GM19035 (cell line): ENCODE results near the gene PPP1R12C.

Experiments used
- ATAC-seq: cut with Tn5 transposase; IDR thresholded peaks from one replicate; pipeline ENCODE4 v1.9.1; 2021; ENCODE audit not compliant: unreplicated experiment

The PPP1R12C gene

DNA sequence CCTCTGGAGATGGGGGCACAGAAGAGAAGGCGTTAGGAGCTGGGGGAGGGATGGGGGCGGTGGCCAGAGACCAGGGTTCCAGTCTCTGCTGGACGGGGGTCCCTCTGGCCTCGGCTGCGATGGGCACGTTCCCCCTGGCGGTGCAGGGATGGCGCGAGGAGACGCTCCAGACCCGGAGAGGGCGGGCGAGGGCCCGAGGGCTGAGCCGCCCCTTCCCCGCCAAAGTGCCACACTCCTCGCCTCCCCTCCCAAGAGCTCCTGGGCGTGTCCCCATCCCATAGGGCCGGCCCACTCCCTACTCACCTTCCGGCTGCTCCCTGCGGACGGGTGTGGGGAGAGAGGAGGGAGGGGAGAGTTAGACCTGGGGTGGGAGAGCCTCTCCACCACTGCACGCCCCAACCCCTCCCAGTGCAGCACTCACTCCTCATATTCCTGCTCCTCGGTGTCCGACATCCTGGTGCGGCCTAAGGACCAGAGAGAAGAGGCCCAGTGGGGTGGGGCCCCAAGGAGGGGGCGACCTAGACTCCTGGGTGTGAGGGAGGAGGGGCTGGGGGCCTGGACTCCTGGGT, 29.4 kb upstream of the PPP1R12C start:
- ATAC-seq = no peak

GRCh38 chr19:55146078-55146704, 28.8 kb upstream of the PPP1R12C start:
- ATAC-seq = no peak

- no peak for ATAC-seq
Measured at GRCh38 chr19:55145232-55145631, 27.8 kb upstream of the PPP1R12C start.

GRCh38 chr19:55141696-55142095, 24.3 kb upstream of the PPP1R12C start:
- no peak for ATAC-seq

DNA sequence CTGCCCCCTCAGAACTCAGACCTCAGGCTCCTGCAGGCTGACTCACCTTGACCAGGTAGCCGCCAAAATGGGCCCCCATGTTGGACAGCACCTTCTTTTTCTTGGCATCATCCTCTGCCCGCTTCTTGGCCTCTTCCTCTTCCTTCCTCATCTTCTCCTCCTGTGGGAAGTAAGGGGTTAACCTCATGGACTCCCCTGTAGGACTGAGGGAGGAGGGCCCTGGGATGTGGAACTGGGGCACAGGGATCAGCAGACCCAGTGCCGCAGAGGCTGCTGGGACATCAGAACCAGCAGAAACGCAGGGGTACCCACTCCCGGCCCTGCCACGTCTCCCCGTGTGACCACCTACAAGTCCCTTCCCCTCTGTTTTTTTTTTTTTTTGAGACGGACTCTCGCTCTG, 20.5 kb upstream of the PPP1R12C start:
- no peak for ATAC-seq

DNA sequence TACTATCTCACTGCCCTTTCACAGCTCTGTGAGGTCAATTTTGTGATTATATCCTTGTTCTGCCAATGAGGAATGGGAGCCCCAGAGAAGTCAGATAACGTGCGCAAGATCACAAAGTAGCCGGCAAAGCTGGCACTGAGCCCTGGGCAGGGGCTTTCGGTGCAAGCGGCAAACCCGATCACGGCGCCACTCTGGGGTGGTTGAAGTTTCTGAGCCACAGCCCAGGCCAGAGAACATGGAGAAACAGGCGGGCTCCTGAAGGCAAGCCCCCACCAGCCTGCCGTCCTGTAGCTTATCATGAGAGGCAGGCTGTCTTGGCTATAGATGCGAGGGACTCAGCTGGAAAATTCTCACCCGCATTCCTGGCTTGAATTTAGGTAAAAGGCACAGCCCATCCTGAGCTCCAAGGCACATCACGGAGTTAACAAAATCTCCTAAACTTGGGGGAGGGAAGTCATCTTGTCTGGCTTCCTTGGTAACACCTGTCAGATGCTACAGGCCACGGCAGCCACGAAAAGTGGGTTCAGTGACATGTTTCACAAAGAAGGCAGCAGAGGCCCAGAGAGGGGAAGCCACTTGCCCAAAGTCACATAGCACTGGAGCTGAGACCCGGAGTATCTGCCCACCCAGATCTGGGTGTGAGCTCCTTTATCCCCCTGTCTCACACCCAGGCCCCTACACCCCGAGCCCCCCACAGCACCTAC, 19.1 kb upstream of the PPP1R12C start:
- ATAC-seq = no peak

- ATAC-seq = no peak
Measured at GRCh38 chr19:55134736-55135135, 17.3 kb upstream of the PPP1R12C start.

- ATAC-seq = no peak
Measured at GRCh38 chr19:55133639-55134444, 16.4 kb upstream of the PPP1R12C start.

- ATAC-seq = no peak
Measured at GRCh38 chr19:55132453-55133129, 15.2 kb upstream of the PPP1R12C start.

GRCh38 chr19:55131421-55131820, 14.0 kb upstream of the PPP1R12C start:
- ATAC-seq = no peak

- no peak for ATAC-seq
Measured at GRCh38 chr19:55119053-55119452, 1.6 kb upstream of the PPP1R12C start.

DNA sequence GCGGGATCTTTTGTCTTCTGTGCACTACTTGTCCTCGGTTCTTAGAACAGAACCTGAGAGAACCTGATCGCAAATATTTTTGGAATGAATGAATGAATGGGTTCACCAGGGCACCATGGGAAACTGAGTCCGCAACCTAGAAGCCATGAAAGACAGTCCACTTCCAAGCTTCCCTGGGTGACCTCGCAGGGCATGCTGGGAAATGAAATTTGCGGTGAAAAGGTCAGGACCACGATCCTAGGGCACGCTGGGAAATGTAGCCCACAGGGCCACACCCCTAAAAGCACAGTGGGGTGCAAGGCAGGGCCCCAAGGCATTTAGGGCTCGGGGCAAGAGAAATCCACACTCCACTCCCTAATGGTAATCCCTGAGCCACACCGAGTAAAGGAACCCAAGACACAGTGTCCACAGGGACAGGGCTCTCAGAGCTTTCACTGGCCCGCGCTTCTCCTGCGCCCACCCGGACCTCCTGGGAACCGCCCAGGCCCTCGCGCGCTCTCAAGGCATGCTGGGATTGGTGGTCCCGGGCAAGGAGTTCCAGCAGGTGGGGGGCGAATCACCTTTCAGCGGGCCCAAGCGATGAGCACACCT, 1.1 kb upstream of the PPP1R12C start:
- no peak for ATAC-seq

DNA sequence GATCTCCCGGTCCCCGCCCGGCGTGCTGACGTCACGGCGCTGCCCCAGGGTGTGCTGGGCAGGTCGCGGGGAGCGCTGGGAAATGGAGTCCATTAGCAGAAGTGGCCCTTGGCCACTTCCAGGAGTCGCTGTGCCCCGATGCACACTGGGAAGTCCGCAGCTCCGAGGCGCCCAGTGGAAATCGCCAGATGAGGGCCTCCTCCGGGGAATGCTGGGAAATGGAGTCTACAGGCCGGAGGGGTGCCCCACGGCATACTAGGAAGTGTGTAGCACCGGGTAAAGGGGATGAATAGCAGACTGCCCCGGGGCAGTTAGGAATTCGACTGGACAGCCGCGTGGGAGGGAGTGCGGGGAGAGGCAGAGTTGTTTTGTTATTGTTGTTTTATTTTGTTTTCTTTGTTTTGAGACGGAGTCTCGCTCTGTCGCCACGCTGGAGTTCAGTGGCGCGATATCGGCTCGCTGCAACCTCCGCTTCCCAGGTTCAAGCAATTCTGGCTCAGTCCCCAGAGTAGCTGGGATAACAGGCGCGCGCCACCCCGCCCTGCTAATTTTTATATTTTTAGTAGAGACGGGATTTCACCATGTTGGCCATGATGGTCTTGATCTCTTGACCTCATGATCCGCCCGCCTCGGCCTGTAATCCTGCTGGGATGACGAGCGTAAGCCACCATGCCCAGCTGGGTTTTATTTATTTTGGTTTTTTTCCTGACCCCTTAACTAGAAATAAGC, 390 bp upstream of the PPP1R12C start:
- ATAC-seq = peak; percentile 83

GRCh38 chr19:55116232-55116858, 1.1 kb downstream of the PPP1R12C start:
- ATAC-seq = no peak

DNA sequence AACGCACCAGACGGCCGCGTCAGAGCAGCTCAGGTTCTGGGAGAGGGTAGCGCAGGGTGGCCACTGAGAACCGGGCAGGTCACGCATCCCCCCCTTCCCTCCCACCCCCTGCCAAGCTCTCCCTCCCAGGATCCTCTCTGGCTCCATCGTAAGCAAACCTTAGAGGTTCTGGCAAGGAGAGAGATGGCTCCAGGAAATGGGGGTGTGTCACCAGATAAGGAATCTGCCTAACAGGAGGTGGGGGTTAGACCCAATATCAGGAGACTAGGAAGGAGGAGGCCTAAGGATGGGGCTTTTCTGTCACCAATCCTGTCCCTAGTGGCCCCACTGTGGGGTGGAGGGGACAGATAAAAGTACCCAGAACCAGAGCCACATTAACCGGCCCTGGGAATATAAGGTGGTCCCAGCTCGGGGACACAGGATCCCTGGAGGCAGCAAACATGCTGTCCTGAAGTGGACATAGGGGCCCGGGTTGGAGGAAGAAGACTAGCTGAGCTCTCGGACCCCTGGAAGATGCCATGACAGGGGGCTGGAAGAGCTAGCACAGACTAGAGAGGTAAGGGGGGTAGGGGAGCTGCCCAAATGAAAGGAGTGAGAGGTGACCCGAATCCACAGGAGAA, 1.9 kb downstream of the PPP1R12C start:
- no peak for ATAC-seq

DNA sequence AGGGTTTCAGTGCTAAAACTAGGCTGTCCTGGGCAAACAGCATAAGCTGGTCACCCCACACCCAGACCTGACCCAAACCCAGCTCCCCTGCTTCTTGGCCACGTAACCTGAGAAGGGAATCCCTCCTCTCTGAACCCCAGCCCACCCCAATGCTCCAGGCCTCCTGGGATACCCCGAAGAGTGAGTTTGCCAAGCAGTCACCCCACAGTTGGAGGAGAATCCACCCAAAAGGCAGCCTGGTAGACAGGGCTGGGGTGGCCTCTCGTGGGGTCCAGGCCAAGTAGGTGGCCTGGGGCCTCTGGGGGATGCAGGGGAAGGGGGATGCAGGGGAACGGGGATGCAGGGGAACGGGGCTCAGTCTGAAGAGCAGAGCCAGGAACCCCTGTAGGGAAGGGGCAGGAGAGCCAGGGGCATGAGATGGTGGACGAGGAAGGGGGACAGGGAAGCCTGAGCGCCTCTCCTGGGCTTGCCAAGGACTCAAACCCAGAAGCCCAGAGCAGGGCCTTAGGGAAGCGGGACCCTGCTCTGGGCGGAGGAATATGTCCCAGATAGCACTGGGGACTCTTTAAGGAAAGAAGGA, 2.8 kb downstream of the PPP1R12C start:
- no peak for ATAC-seq

GRCh38 chr19:55113570-55114039, 3.8 kb downstream of the PPP1R12C start:
- ATAC-seq = no peak

- no peak for ATAC-seq
Measured at GRCh38 chr19:55112777-55113569, 4.5 kb downstream of the PPP1R12C start.
